Measurements from ENCODE around the gene PIGL.

The PIGL gene

GRCh38 chr17:16354585-16354984 is 137.6 kb downstream of the PIGL start:
- DNase-seq = no peak

- no peak for DNase-seq
Observed at GRCh38 chr17:16358394-16358793, 141.4 kb downstream of the PIGL start.

GRCh38 chr17:16361874-16362273 is 144.9 kb downstream of the PIGL start:
- no peak for DNase-seq

- no peak for DNase-seq
Observed at GRCh38 chr17:16363749-16364536, 146.9 kb downstream of the PIGL start.

GRCh38 chr17:16364625-16365024 is 147.6 kb downstream of the PIGL start:
- DNase-seq = no peak

GRCh38 chr17:16371742-16372141 is 154.7 kb downstream of the PIGL start:
- DNase-seq = no peak

GRCh38 chr17:16374146-16374938 is 157.3 kb downstream of the PIGL start:
- DNase-seq = no peak

All from NCI-H524 treated with DMSO at 0.1 percent for 48 hours (cell line).